Ovary (tissue), 9 donors: ENCODE data around the gene APBA1. TPM values are rescaled to one million over a fixed set of nuclear protein-coding genes. Genes with fewer than 3 reads are reported as not detected.

Experiments used
- DNase-seq, 5 donors: peaks; one replicate each; pipeline ENCODE4 v3.0.0-alpha.2; 2019 to 2020
- H3K27ac ChIP-seq, 2 donors: fragments of 200-600 bp; one replicate each; pipeline versions ENCODE4 v1.5.1 to v1.8.0; 2019 to 2022
- H3K27me3 ChIP-seq: fragments of 200-600 bp; one replicate; pipeline ENCODE4 v1.8.0; 2022
- H3K36me3 ChIP-seq: fragments of 200-600 bp; sonication (generic); one replicate; pipeline ENCODE4 v1.5.1; 2019
- H3K4me1 ChIP-seq: one replicate; pipeline ENCODE4 v1.8.1; 2013; ENCODE audit warnings: mild to moderate bottlenecking, moderate library complexity; ENCODE audit not compliant: insufficient read depth
- H3K4me3 ChIP-seq: fragments of 200-600 bp; sonication (generic); one replicate; pipeline ENCODE4 v1.5.1; 2017
- H3K9me3 ChIP-seq, 2 donors: fragments of 200-600 bp in 1 of 2; sonication (generic) in 1 of 2; one replicate each; pipeline versions ENCODE4 v1.5.1 to v1.8.1; 2013 to 2019; ENCODE audit warnings: mild to moderate bottlenecking in 1 of 2, moderate library complexity in 1 of 2
- EP300 ChIP-seq: sonication (generic); formaldehyde crosslinking; IDR thresholded peaks from one replicate; pipeline ENCODE4 v1.6.1; 2017; ENCODE audit warnings: antibody characterized with exemption
- POLR2A ChIP-seq: fragments of 450-650 bp; IDR thresholded peaks from one replicate; pipeline ENCODE4 v1.6.1; 2017; ENCODE audit warnings: antibody characterized with exemption, mild to moderate bottlenecking, moderate library complexity
- WGBS, 3 donors: extraction: QIAGEN DNeasy Blood & Tissue Kit in 1 of 3; methylation state at CpG; one replicate each; pipeline versions ENCODE4 v1.1.5 to v1.1.7; 2013 to 2017; 5-methylcytosine and 5-hydroxymethylcytosine counted together
- intact Hi-C, 4 donors: fragments of 100-400 bp; cut with DNase I; formaldehyde crosslinking; loops; one replicate each; pipeline versions ENCODE4 v1.11.0 to v1.15.1; 2022 to 2023
- polyA plus RNA-seq, 2 donors: library from polyadenylated mRNA; stranded (reverse); fragments of 200-250 nt in 1 of 2; fragments of 350-450 nt in 1 of 2; fragmentation: Illumina TruSeq in 1 of 2; extraction: RNeasy Lipid Tissue Mini Kit (QIAGEN cat#74804) in 1 of 2; gene quantifications; one replicate each; pipeline ENCODE4 v1.2.3, GENCODE V29; 2013 to 2014
- total RNA-seq, 7 donors: library from RNA; depleted of rRNA in 2 of 7; stranded (reverse); fragments of >200 nt in 2 of 7; fragmentation: NEBNext Ultra II Directional in 3 of 7; extraction: Animal tissue kit (Norgen Biotek cat#: 25700) in 3 of 7; gene quantifications; one replicate each; pipeline versions ENCODE4 v1.1.0 to v1.2.4, GENCODE V29; 2016 to 2023
- TF ChIP-seq, protein P1 (sequence below), 3 donors: fragments of 450-650 bp in 2 of 3; fragments of 200-600 bp in 1 of 3; IDR thresholded peaks; one replicate each; pipeline versions ENCODE4 v1.5.1 to v1.8.0; 2016 to 2022; ENCODE audit warnings: antibody characterized with exemption in 3 of 3, mild to moderate bottlenecking in 1 of 3
- donor health status: DM: no; HTN: no; CAD: no; lungs with moderate emphysema.
- donor health status: DM: no; HTN: no; CAD: no.
- donor health status: Bipolar disorder and iron deficiency.
- donor health status: DM: yes; HTN: yes; CAD: no.
- donor health status: DM: no; HTN: no; CAD: no.
- donor health status: DM: yes; HTN: yes; CAD: no.

Gene APBA1
- total and polyA plus RNA-seq, 9 donors = 2.8 to 17.6 (median 12.9) TPM

DNA sequence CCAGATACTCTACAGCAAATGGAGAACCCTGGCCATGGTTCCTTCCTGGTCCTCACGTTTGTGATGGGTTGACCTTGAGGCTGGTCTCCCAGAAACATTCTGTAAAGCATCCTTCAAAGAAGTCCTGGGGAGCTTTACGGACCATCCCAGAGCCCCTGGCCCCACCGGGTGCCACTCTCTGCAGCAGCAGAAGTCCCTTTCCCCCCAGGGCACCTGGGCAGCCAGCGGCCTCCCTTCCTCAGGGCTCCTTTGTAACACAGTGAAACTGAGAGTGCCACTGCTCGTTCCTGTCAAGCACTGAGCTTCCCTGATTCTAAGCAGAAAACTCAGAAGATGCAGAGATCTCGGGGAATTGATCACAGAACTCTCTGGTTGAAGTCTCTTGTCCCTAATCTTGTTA, 242.9 kb downstream of the APBA1 start:
- DNase-seq = no peak
- WGBS, 3 donors = 75 to 77% (median 76%) methylated on average over 6 of the region's 6 CpGs
- H3K36me3 ChIP-seq = no peaks in the 10 kb centered on the region

DNA sequence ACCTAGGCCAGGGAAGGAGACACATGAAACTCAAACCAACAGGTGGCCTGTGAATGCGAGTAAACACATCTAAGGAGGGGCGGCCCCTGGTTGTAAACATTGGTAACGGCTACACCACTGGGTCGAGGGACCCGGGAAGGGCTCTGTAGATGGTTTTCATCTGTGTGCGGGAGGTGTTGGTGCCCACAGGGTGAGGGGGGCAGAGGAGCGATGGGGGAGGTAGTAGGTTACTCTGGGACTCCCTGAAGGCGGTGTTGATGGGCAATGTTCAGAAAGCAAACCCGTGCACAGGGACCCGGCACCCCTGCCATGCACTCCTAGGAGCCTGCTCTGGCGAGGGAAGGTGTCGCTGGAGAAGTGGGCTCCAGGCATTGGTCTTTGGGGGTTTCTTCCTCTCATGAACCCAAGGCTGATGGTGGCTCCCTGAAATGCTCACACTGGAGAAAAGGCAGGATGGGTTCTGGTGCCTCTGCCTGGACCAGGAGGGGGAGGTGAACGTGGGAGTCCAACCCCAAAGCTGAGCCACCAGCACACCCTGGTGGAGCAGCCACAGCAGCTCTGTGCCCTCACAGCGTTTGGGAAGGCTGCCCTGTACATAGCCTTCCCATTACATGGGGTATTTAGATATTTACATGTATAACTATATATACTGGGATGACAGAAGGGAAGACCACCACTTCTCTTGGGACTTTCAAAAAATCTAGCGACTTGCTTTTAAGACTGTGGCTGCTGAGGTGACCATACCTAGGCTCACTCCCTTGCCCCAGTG, 244.0 kb downstream of the APBA1 start:
- Histone ChIP-seq H3K4me3 (no peak overlapping the region), H3K4me1 (no peaks in the 10 kb centered on the region), H3K27ac (no peak overlapping the region), H3K9me3 (no peaks in the 10 kb centered on the region), H3K27me3 (no peaks in the 10 kb centered on the region), H3K36me3 (no peaks in the 10 kb centered on the region)
- WGBS, 3 donors = 93 to 94% (median 94%) methylated on average over 15 of the region's 15 CpGs
- TF ChIP-seq POLR2A (no peak), EP300 (no peak)
- TF ChIP-seq, protein P1, sequence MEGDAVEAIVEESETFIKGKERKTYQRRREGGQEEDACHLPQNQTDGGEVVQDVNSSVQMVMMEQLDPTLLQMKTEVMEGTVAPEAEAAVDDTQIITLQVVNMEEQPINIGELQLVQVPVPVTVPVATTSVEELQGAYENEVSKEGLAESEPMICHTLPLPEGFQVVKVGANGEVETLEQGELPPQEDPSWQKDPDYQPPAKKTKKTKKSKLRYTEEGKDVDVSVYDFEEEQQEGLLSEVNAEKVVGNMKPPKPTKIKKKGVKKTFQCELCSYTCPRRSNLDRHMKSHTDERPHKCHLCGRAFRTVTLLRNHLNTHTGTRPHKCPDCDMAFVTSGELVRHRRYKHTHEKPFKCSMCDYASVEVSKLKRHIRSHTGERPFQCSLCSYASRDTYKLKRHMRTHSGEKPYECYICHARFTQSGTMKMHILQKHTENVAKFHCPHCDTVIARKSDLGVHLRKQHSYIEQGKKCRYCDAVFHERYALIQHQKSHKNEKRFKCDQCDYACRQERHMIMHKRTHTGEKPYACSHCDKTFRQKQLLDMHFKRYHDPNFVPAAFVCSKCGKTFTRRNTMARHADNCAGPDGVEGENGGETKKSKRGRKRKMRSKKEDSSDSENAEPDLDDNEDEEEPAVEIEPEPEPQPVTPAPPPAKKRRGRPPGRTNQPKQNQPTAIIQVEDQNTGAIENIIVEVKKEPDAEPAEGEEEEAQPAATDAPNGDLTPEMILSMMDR (IDR thresholded peaks at IDR 0.05) = no peak
- no peak for DNase-seq
- intact Hi-C loops = loop anchor here in 2 of 4 donors (10.0 kb wide), 2 partner anchors 107 to 497 kb away; no protein-coding TSS in a partner anchor

More for the DNA sequence above, 242.9 kb downstream of the APBA1 start:
- Histone ChIP-seq H3K27ac (no peak overlapping the region), H3K27me3 (no peaks in the 10 kb centered on the region), H3K4me1 (no peaks in the 10 kb centered on the region), H3K9me3 (no peaks in the 10 kb centered on the region), H3K4me3 (no peak overlapping the region)
- no peak for TF ChIP-seq POLR2A
- TF ChIP-seq EP300 = no peak
- TF ChIP-seq, protein P1 (IDR thresholded peaks at IDR 0.05) = no peak
- intact Hi-C loops = loop anchor here in 2 of 4 donors (10.0 kb wide), 2 partner anchors 106 to 496 kb away; no protein-coding TSS in a partner anchor

DNA sequence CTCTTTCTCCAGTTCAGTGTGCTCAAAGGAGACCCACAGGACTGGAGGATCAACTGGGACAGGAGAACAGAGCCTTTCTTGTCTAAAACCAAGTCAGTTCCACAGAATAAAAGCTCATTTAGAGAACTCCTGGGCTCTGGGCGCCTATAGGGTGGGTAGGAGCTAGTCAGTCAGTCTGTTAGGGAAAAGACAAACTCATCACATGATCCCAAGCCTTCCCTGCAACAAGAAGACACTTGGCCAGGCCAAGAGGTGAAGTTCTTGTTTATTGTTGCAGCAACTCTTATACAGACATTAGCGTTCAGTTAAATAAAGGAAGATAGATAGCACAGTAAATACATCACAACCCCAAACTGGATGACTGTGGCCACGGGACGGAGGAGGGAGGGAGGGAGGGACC, 244.9 kb downstream of the APBA1 start:
- intact Hi-C loops = loop anchor here in 2 of 4 donors (10.0 kb wide), 2 partner anchors 108 to 498 kb away; no protein-coding TSS in a partner anchor
- TF ChIP-seq, protein P1 (IDR thresholded peaks at IDR 0.05) = no peak
- no peak for TF ChIP-seq EP300
- TF ChIP-seq POLR2A = no peak
- no peaks in the 10 kb centered on the region for H3K36me3 ChIP-seq
- no peak overlapping the region for H3K27ac ChIP-seq
- no peaks in the 10 kb centered on the region for H3K4me1 ChIP-seq
- no peak overlapping the region for H3K4me3 ChIP-seq
- DNase-seq = no peak
- no peaks in the 10 kb centered on the region for H3K9me3 ChIP-seq
- no peaks in the 10 kb centered on the region for H3K27me3 ChIP-seq
- 83 to 87% (median 84%) methylated on average over 4 of the region's 4 CpGs for WGBS, 3 donors

DNA sequence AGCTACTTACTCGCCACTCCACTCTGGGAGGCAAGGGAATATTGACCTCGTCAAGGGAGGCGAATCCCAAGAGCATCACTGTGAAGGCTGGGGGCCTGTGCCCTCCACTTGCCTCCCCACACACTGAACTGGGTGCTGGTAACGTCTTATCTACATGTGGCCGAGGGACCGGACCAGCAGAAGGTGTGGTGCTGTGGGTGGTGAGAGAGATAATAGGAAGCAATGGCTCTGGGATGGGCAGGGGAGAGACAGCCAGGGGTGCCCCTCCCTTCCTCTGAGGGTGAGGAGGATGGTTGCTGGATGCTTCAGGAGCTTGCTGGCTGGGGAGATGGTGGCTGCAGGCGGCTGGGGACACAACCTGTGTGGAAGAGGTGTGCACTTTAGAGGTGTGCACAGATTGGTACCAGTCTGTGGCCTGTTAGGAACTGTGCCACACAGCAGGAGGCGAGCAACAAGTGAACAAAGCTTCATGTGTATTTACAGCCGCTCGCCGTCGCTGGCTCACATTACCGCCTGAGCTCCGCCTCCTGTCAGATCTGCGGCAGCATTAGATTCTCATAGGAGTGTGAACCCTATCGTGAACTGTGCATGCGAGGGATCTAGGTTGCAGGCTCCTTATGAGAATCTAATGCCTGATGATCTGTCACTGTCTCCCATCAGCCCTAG, 246.9 kb downstream of the APBA1 start:
- Histone ChIP-seq H3K4me1 (no peaks in the 10 kb centered on the region), H3K9me3 (no peaks in the 10 kb centered on the region), H3K27me3 (no peaks in the 10 kb centered on the region), H3K36me3 (no peaks in the 10 kb centered on the region), H3K4me3 (no peak overlapping the region), H3K27ac (no peak overlapping the region)
- DNase-seq = no peak
- intact Hi-C loops = loop anchor here in 2 of 4 donors (10.0 kb wide), 2 partner anchors 110 to 500 kb away; no protein-coding TSS in a partner anchor
- no peak for TF ChIP-seq EP300
- TF ChIP-seq, protein P1 (IDR thresholded peaks at IDR 0.05) = no peak
- TF ChIP-seq POLR2A = no peak
- 91 to 95% (median 94%) methylated on average over 17 of the region's 17 CpGs for WGBS, 3 donors
